GM12878 (cell line): ENCODE data around the gene SULT1C3. TPM values are rescaled to one million over a fixed set of nuclear protein-coding genes. Genes with fewer than 3 reads are reported as not detected.

Experiments used
- ATAC-seq: fragments of 200-7000 bp; cut with Tn5 transposase; 3 replicates; pipeline ENCODE4 v1.9.1; 2020; ENCODE audit warnings: mild to moderate bottlenecking, moderate library complexity
- BruUV-seq: library from RNA; stranded (reverse); fragments of 400-500 nt; replicated peaks from 2 replicates; lab custom pipeline; 2021; lab: Mats Ljungman, UMichigan
- CTCF ChIA-PET: fragments of 300-600 bp; sonication (Branson Sonifier 250); formaldehyde crosslinking; extraction: SDS; loops from one replicate; lab custom pipeline; 2021; ENCODE audit warnings: inconsistent platforms; lab: Yijun Ruan, JAX
- POLR2A ChIA-PET: fragments of 350-600 bp; formaldehyde crosslinking; extraction: SDS; loops from one replicate; lab custom pipeline; 2021; ENCODE audit warnings: inconsistent platforms; lab: Charles Lee
- RAD21 ChIA-PET: fragments of 300-600 bp; sonication (Branson Sonifier 250); formaldehyde crosslinking; loops from one replicate; lab custom pipeline; 2023; ENCODE audit warnings: antibody characterized with exemption; ENCODE audit not compliant: unreplicated experiment; lab: Charles Lee
- SMC1A ChIA-PET: fragments of 300-600 bp; sonication (Branson Sonifier 250); formaldehyde crosslinking; loops from one replicate; lab custom pipeline; 2023; ENCODE audit not compliant: unreplicated experiment, uncharacterized antibody; lab: Charles Lee
- DNase-seq: peaks from one replicate; pipeline ENCODE4 v3.0.0-alpha.2; 2011; ENCODE audit warnings: low read depth, low spot score
- FAIRE-seq: peaks from 3 replicates; lab custom pipeline; 2011; peaks lifted over from hg19 to GRCh38; lab: Jason Lieb, UNC
- H2AFZ ChIP-seq: 2 replicates; pipeline ENCODE4 v1.6.0; 2011; ENCODE audit warnings: low read depth, low read length, control low read depth; ENCODE audit not compliant: control insufficient read depth
- H3K27ac ChIP-seq: 2 replicates; pipeline ENCODE4 v1.5.1; 2011; ENCODE audit warnings: control low read depth; ENCODE audit not compliant: control insufficient read depth, insufficient read depth
- H3K27me3 ChIP-seq, 2 experiments: replicated peaks in 1 of 2; 2 replicates each; pipeline versions ENCODE4 v1.6.0 to v1.6.1; 2011; ENCODE audit warnings: low read length in 1 of 2; ENCODE audit not compliant: control insufficient read depth in 2 of 2, insufficient read depth in 2 of 2
- H3K36me3 ChIP-seq, 2 experiments: 2 replicates each; pipeline ENCODE4 v1.5.1; 2011; ENCODE audit warnings: low read length in 1 of 2; ENCODE audit not compliant: control insufficient read depth in 2 of 2, insufficient read depth in 2 of 2
- H3K4me1 ChIP-seq: 2 replicates; pipeline ENCODE4 v1.6.1; 2011; ENCODE audit warnings: mild to moderate bottlenecking, low read length, moderate library complexity, mixed read lengths; ENCODE audit not compliant: control insufficient read depth, insufficient read depth
- H3K4me2 ChIP-seq: 2 replicates; pipeline ENCODE4 v1.6.0; 2011; ENCODE audit warnings: control low read depth; ENCODE audit not compliant: control insufficient read depth, insufficient read depth
- H3K4me3 ChIP-seq: fragments of 200-600 bp; sonication (generic); 2 replicates; pipeline ENCODE4 v1.5.1; 2016
- H3K79me2 ChIP-seq: 2 replicates; pipeline ENCODE4 v1.6.0; 2011; ENCODE audit warnings: low read length; ENCODE audit not compliant: control insufficient read depth, insufficient read depth
- H3K9ac ChIP-seq: 2 replicates; pipeline ENCODE4 v1.8.0; 2011; ENCODE audit warnings: low read length, control low read depth, mixed read lengths; ENCODE audit not compliant: control insufficient read depth, insufficient read depth
- H3K9me3 ChIP-seq: replicated peaks from 3 replicates; pipeline ENCODE4 v1.5.1; 2011; ENCODE audit warnings: mild to moderate bottlenecking, low read length; ENCODE audit not compliant: control insufficient read depth, insufficient read depth
- H4K20me1 ChIP-seq: 2 replicates; pipeline ENCODE4 v1.6.0; 2011; ENCODE audit not compliant: control insufficient read depth, insufficient read depth
- BCL11A ChIP-seq: IDR thresholded peaks from 2 replicates; pipeline ENCODE4 v1.6.1; 2011; ENCODE audit warnings: low read depth, low read length
- EGR1 ChIP-seq, 2 experiments: IDR thresholded peaks; 1 replicate in 1 of 2; 2 replicates in 1 of 2; pipeline ENCODE4 v1.6.1; 2011 to 2012; ENCODE audit warnings: low read depth in 2 of 2, low read length in 2 of 2, borderline replicate concordance in 1 of 2, mild to moderate bottlenecking in 1 of 2, moderate library complexity in 1 of 2
- HCFC1 ChIP-seq: fragments of 150-350 bp; IDR thresholded peaks from 2 replicates; pipeline ENCODE4 v1.6.1; 2014; ENCODE audit warnings: low read length
- IKZF2 ChIP-seq, 2 experiments: fragments of 450-650 bp; IDR thresholded peaks; 2 replicates each; pipeline ENCODE4 v1.6.1; 2017; ENCODE audit warnings: mild to moderate bottlenecking in 2 of 2, moderate library complexity in 2 of 2
- JUND ChIP-seq: IDR thresholded peaks from 2 replicates; pipeline ENCODE4 v1.6.1; 2012; ENCODE audit warnings: low read depth, mild to moderate bottlenecking, low read length, improper control_type of control experiment, moderate library complexity
- KAT2A ChIP-seq: conservative IDR thresholded peaks from 2 replicates; pipeline ENCODE4 v1.6.1; 2011; ENCODE audit warnings: low read depth, low read length; ENCODE audit not compliant: control insufficient read depth
- NFIC ChIP-seq: IDR thresholded peaks from 2 replicates; pipeline ENCODE4 v1.6.1; 2012; ENCODE audit warnings: low read depth, mild to moderate bottlenecking, inconsistent platforms, low read length, moderate library complexity
- RUNX3 ChIP-seq: IDR thresholded peaks from 2 replicates; pipeline ENCODE4 v1.6.1; 2012; ENCODE audit warnings: low read length, inconsistent platforms
- SP1 ChIP-seq: IDR thresholded peaks from one replicate; pipeline ENCODE4 v1.6.1; 2011; ENCODE audit warnings: low read depth, low read length
- SPI1 ChIP-seq: IDR thresholded peaks from 2 replicates; pipeline ENCODE4 v1.6.1; 2011; ENCODE audit warnings: low read depth, mild to moderate bottlenecking, low read length, moderate library complexity, borderline replicate concordance; ENCODE audit not compliant: insufficient read depth
- STAT1 ChIP-seq: fragments of 450-650 bp; conservative IDR thresholded peaks from 2 replicates; pipeline ENCODE4 v1.6.1; 2014; ENCODE audit warnings: antibody characterized with exemption, mild to moderate bottlenecking
- TCF7 ChIP-seq: IDR thresholded peaks from 2 replicates; pipeline ENCODE4 v1.6.1; 2014; ENCODE audit warnings: antibody characterized with exemption, borderline replicate concordance
- ZNF24 ChIP-seq: fragments of 450-650 bp; IDR thresholded peaks from 2 replicates; pipeline ENCODE4 v1.6.1; 2017; ENCODE audit warnings: antibody characterized with exemption, mild to moderate bottlenecking
- WGBS: methylation state at CpG from one replicate; pipeline ENCODE4 v1.1.6; 2016; ENCODE audit warnings: low lambda C conversion rate; ENCODE audit not compliant: insufficient replicate concordance, insufficient coverage; ENCODE audit errors: missing lambda C conversion rate; 5-methylcytosine and 5-hydroxymethylcytosine counted together
- in situ Hi-C: fragments of 300-500 bp; cut with MboI; formaldehyde crosslinking; loops from 9 replicates; pipeline ENCODE4 v1.14.3; 2018; ENCODE audit warnings: mixed read lengths
- intact Hi-C: fragments of 100-400 bp; cut with micrococcal nuclease; formaldehyde crosslinking; loops from one replicate; pipeline ENCODE4 v1.14.2; 2022; ENCODE audit not compliant: unreplicated experiment
- polyA plus RNA-seq, 11 experiments: library from polyadenylated mRNA; depleted of rRNA in 4 of 11; unstranded in 6 of 11; stranded (reverse) in 5 of 11; fragments of >200 nt; fragmentation: Nextera tagmentation in 4 of 11; fragmentation: Illumina TruSeq in 1 of 11; extraction: Ambion mirVana in 4 of 11; extraction: Trizol in 1 of 11; gene quantifications; 1 replicate in 1 of 11; 2 replicates in 10 of 11; pipeline versions ENCODE4 v1.2.1 to v1.2.3, GENCODE V29; 2011 to 2016; ENCODE audit warnings: inconsistent platforms in 2 of 11, missing spikeins in 2 of 11, low read depth in 1 of 11
- total RNA-seq, 4 experiments: library from RNA; depleted of rRNA in 3 of 4; stranded (reverse); fragments of >200 nt in 3 of 4; fragmentation: Illumina TruSeq in 1 of 4; extraction: Trizol in 1 of 4; gene quantifications; 2 replicates each; pipeline versions ENCODE4 v1.2.1 to v1.2.3, GENCODE V29; 2013 to 2021
- TF ChIP-seq, protein P1 (sequence below): fragments of 450-650 bp; IDR thresholded peaks from 2 replicates; pipeline ENCODE4 v1.6.1; 2016; ENCODE audit warnings: mild to moderate bottlenecking
- TF ChIP-seq, protein P2 (sequence below), 3 experiments: IDR thresholded peaks in 2 of 3; conservative IDR thresholded peaks in 1 of 3; 2 replicates each; pipeline ENCODE4 v1.5.1; 2011; ENCODE audit warnings: low read depth in 3 of 3, low read length in 3 of 3, mild to moderate bottlenecking in 3 of 3, control low read depth in 2 of 3, moderate library complexity in 2 of 3, inconsistent platforms in 1 of 3, mixed read lengths in 1 of 3; ENCODE audit not compliant: control insufficient read depth in 2 of 3, insufficient read depth in 1 of 3; ENCODE audit errors: extremely low read depth in 1 of 3

SULT1C3 gene
- total and polyA plus RNA-seq, 10 of the 15 experiments (the other 5 are each of a cell fraction or from before 2014, with no cell fraction given): not detected

DNA sequence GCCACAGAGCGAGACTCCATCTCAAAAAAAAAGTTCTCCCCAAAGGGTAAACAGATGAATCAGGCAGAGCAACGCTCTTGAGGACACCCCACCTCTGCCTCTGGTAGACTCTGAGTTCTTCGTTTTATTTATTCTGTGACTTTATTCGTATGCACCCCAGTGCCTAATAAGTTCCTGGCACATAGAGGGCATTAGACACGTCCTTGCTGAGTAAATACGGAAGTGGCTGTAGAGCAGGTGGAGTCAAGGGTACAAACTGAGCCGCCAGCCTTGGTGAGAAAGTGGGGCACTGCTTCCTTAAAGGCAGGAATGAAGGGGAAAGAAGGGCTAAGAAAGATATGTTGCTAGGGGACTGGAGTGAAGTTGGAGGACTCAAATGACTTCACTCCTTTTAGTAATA is 61.8 kb downstream of the SULT1C3 start (continued):
- TF ChIP-seq EGR1 (IDR thresholded peaks at IDR 0.05; ENCODE audit: borderline replicate concordance in 1 of 2, low read depth in 2 of 2, low read length in 2 of 2): no peak
- TF ChIP-seq SP1: no peak
- TF ChIP-seq JUND: no peak
- TF ChIP-seq, all 136 proteins: peak for 0

DNA sequence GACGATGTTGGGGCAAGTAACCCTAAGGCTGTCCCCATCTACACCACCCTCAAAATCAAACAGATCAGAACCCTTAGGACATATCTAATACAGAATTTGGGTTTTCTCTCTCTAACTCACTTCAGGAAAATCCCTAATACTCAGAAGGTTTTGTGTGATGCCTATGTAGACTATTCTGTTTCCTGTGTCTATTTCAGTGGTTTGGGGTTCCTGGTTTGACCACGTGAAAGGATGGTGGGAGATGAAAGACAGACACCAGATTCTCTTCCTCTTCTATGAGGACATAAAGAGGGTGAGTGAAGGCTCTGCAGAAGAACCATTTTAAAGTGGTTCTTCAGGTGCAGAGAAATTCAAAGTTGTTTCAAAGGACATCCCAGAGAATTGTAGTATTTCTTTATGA is 65.2 kb downstream of the SULT1C3 start:
- H2AFZ ChIP-seq: no peak overlapping the region
- no peaks in the 10 kb centered on the region for H3K27me3 ChIP-seq
- ChIA-PET CTCF (interaction anchor here (0.6 kb wide), 1 partner anchor 369 kb away, joined by 3 read pairs; no protein-coding TSS in a partner anchor), RAD21 (no interaction called here), POLR2A (no interaction called here), SMC1A (interaction anchor here (1.2 kb wide), 1 partner anchor 22 kb away, joined by 5 read pairs; no protein-coding TSS in a partner anchor)
- no peaks in the 10 kb centered on the region for H3K36me3 ChIP-seq
- no peak overlapping the region for H3K4me2 ChIP-seq
- no peak overlapping the region for H3K27ac ChIP-seq
- no peak overlapping the region for H3K9ac ChIP-seq
- in situ Hi-C loops: no loop called here
- peak; percentile 33 for DNase-seq
- TF ChIP-seq, protein P1, sequence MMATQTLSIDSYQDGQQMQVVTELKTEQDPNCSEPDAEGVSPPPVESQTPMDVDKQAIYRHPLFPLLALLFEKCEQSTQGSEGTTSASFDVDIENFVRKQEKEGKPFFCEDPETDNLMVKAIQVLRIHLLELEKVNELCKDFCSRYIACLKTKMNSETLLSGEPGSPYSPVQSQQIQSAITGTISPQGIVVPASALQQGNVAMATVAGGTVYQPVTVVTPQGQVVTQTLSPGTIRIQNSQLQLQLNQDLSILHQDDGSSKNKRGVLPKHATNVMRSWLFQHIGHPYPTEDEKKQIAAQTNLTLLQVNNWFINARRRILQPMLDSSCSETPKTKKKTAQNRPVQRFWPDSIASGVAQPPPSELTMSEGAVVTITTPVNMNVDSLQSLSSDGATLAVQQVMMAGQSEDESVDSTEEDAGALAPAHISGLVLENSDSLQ: 0 out of 2 replicates have a peak, but pooled peaks have one; percentile 19
- TF ChIP-seq STAT1 (no peak), HCFC1 (no peak), SPI1 (peak; percentile 50; the same call in 1 of the 2 replicates), NFIC (peak; percentile 63; the same call in 1 of the 2 replicates), IKZF2 (IDR thresholded peaks at IDR 0.05) (peak in 1 of 2 experiments; percentile 28; a peak in 2 of 4 replicates), ZNF24 (no peak), RUNX3 (peak; percentile 80), BCL11A (peak; percentile 16; the same call in 1 of the 2 replicates), TCF7 (0 out of 2 replicates have a peak, but pooled peaks have one; percentile 15), KAT2A (no peak)
- TF ChIP-seq, protein P2, sequence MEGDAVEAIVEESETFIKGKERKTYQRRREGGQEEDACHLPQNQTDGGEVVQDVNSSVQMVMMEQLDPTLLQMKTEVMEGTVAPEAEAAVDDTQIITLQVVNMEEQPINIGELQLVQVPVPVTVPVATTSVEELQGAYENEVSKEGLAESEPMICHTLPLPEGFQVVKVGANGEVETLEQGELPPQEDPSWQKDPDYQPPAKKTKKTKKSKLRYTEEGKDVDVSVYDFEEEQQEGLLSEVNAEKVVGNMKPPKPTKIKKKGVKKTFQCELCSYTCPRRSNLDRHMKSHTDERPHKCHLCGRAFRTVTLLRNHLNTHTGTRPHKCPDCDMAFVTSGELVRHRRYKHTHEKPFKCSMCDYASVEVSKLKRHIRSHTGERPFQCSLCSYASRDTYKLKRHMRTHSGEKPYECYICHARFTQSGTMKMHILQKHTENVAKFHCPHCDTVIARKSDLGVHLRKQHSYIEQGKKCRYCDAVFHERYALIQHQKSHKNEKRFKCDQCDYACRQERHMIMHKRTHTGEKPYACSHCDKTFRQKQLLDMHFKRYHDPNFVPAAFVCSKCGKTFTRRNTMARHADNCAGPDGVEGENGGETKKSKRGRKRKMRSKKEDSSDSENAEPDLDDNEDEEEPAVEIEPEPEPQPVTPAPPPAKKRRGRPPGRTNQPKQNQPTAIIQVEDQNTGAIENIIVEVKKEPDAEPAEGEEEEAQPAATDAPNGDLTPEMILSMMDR (IDR thresholded peaks at IDR 0.05 in 2 of 3, conservative IDR thresholded peaks at IDR 0.05 in 1 of 3; ENCODE audit: control insufficient read depth in 2 of 3, extremely low read depth in 1 of 3, insufficient read depth in 1 of 3, low read depth in 3 of 3, low read length in 3 of 3): no peak
- peak; percentile 74 for ATAC-seq
- BruUV-seq: no TSS peak
- H4K20me1 ChIP-seq: no peaks in the 10 kb centered on the region
- H3K4me1 ChIP-seq: no peaks in the 10 kb centered on the region; the same call in 1 of the 2 replicates
- 28% methylated on average over 2 of the region's 2 CpGs for WGBS
- intact Hi-C loops: no loop called here
- H3K79me2 ChIP-seq: no peaks in the 10 kb centered on the region
- no peak overlapping the region for H3K4me3 ChIP-seq
- FAIRE-seq: peak; percentile 52
- no peaks in the 10 kb centered on the region for H3K9me3 ChIP-seq
